ENCODE measurements around the gene PIAS2.

Gene PIAS2

DNA sequence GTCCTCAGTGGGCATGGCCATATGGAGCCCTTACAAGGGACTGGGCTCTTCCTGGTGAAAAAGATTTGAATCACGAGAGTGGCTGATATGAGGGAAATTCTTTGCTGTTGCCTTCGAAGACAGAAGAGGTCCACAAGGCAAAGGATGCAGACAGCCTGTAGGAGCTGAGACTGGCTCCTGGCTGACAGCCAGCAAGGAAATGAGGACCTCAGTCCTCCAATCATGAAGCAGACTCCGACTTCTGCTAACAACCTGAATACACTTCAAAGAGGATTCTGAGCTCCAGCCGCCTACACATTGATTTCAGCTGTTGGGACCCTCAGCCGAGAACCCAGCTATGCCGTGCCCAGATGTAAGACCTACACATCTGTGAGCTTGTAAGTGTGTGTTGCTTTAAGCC, 157.4 kb downstream of the PIAS2 start:
- DNase-seq, result no peak

DNA sequence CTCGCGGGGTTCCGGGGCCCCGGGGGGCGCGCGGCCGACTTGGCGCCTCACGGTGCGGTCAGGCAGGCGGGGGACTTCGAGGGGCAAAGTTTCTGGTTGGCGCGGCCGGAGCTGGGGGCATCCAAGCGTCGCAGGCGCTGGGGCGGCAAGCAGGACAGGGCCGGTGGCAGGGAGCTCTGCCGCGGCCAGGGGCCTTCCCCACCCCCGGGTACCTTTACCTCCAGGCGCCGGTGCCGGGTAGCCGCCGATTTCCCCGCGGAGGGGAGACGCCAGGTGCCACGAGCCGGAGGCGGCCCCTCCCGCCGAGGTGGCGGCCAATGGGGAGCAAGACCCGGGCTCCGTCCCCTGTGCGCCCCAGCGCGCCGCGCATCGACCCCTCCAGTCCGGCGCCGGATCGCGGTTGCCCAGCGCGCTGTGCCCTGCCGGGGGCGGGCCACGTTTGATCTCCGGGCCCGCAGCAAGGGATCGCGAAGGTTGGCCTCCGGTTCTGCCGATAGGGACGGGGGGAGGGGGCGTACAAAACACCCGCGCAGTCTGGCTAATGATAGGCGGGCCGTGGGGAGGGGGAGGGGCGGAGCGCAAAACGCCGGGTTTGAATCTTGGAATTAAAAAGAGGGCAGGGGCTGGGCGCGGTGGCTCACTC, 160.6 kb downstream of the PIAS2 start, which contains the start of gene ST8SIA5:
Gene ST8SIA5, minus strand, starts transcription at position 495 of the 643 bp plus-strand sequence. CDS start 545 bp downstream, outside the sequence.
- DNase-seq, result no peak

DNA sequence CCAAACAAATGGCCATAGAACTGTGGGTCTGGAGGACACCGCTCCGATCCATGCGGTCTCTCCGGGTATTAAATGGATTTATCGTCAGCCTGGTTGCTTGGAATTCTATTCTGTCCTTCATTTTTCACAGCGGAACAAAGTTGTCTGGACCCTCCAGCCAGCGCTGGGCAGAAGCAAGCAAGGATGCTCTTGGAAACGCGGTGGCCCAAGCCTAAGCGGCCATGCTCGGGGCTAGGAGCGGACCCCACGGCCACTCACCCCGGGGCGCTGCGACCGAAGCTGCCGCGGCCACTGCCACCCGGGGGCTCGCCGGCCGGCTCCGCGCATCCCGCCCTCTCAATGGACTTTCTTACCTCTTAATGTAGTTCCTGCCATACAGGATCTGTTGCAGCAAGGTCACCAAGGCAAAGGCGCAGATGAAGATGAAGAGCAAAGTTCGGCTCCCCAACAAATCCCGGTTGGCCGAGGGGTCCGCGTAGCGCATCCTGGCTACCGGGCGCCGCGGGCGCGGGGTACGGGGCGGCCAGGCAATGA, 161.2 kb downstream of the PIAS2 start:
- DNase-seq, result no peak

DNA sequence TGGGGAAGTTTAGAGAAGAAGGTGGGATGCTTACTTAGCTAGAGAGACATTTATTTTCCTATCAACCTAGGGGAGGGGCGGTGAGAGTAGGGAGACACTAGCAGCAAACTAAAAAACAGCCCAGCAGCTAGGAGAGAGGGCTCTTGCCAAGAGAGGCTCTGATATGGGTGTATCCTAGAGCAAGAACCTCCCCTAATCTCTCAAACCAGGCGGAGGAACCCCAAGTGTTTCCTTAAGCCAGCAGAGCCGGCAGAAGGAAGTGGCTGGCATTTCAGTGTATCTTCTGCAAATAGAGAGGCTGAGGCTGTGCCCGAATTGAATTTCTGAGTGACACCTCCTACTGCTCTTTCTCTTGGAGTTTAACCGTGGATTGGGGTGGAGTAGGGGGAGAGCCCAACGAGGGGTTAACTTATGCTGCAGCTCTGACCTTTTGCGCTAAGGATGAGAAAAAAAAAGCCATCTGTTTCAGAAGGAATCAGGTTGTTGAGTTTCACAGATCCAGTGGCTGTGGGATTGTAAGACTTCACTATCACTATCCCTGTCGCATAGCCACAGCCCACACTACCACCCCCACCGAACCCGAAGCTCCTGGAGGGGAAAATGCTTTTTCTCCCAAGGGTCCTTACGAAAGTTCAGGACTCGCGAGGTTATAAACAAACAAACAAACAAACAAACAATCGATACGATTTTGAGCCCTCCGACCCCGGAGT, 161.8 kb downstream of the PIAS2 start:
- no peak for DNase-seq

DNA sequence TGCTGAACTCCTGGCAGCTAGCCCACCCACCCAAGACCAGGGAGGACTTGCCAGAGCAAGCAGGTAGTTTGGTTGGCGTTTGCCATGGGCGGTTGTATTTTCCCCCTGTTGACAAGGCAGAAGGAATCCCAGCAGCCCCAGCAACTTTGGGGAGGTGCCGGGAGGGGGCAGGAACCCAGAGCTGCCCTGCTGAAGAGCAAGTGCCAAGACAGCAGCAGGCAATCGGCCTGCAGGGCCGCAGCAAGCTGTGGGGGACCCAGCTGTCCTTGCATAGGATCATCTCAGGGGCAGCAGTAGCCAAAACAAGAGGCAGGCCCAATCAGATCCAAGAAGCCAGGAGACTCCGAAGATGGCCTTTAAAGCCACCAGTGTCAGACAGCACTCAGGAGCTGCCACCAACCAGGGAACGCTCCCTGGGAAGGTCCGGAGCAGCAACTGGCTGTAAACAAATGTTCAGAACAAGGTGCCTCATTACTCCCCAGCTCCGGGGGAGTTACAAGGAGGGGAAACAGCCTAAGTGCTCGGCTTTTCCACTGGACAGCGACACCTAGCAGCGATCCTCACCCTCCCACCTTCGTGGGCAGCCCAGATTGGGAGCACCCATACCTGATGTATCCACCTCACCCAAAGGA, 162.5 kb downstream of the PIAS2 start:
- DNase-seq, result no peak

DNA sequence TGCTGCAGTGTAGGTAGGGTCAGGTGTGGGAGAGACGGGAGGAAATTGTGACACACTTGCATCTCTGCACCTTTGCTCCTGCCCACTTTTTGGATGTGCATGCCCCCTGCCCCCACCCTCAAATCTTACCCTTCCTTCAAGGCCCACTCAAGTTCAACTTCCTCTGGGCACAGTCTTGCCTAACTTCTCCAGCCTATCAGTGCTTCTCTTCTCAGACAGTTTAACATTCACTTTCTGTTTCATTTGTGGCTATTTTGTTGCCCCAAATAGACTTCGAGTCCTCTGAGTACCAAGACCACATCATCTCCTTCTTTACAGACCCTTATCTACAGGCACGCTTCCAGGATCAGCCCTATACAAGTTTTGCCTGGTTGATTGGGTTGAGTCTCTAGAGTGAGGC, 163.1 kb downstream of the PIAS2 start:
- no peak for DNase-seq
